ENCODE data around the gene FGFBP3.

FGFBP3 gene, protein sequence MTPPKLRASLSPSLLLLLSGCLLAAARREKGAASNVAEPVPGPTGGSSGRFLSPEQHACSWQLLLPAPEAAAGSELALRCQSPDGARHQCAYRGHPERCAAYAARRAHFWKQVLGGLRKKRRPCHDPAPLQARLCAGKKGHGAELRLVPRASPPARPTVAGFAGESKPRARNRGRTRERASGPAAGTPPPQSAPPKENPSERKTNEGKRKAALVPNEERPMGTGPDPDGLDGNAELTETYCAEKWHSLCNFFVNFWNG

GRCh38 chr10:91909117-91909677 lies at the start of gene FGFBP3:
TSS of gene FGFBP3 (minus strand) at chr10:91909486. CDS start at chr10:91908969, 517 bp downstream.
- DNase-seq, result peak; percentile 41

GRCh38 chr10:91957091-91957490 lies 47.8 kb upstream of the FGFBP3 start:
- DNase-seq, result no peak

DNA sequence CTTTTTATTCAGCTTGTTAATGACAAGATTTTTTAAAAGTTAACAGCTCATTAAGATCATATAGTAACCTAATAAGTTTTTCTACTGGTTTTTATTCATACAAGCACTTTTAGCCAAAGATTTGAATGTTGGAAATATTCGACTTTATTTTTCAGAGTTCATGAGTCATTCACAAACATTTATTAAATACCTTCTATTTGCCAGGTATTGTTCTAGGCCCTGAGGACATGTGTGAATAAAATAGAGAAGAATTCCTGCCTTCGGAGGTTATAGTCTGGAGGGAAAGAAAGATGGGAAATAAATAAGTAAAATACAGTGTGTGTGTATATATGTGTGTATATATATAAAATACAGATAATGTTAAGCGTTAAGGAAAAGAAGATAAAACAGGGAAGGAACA lies 45.8 kb upstream of the FGFBP3 start:
- DNase-seq, result no peak

DNA sequence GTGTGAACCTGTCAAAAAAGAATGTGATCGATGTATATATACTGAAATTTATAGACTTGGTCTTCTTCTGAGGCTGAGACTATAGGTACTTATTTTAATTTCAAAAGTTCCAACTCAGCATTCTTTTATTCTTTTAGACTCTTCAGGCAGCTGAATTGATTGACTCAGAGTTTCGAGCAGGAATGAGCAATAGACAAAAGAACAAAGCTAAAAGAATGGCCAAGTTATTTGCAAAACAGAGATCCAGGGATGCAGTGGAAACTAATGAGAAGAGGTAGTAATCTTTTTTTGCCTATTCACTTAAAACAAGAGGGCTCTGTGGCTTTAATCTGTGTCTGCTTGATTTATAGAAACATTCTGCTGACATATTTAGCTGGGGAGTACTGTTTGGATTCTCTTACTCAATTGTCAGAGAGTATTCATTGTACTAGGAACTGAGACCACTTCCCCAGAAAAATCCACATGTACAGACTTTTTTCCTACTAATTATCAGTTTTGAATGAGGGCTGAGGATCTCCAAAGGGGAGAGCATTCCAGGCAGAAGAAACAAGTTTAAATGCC lies 44.4 kb upstream of the FGFBP3 start:
- no peak for DNase-seq

- no peak for DNase-seq
Observed at GRCh38 chr10:91944880-91945630, 35.8 kb upstream of the FGFBP3 start.

- no peak for DNase-seq
Observed at GRCh38 chr10:91941426-91941825, 32.1 kb upstream of the FGFBP3 start.

- no peak for DNase-seq
Observed at GRCh38 chr10:91939653-91940052, 30.4 kb upstream of the FGFBP3 start.

DNA sequence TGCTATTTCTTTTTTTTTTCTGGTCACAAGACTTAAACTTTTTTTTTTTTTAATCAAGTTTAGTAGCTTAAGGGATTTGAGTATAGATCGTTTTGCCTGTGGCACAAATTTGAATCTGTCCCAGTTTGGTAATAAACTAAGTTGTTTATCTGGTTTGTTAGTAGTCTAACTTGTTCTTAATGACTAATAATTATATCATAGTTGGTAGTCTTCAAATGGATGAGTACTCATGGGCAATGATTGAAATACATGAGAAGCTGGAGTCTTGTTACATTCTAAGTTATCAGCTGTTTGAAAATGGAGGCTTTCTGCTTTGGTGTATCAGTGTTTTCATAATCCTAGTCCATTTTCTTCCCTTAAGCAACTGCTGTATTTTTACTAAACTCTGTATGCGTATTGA lies 26.6 kb upstream of the FGFBP3 start:
- DNase-seq, result no peak

GRCh38 chr10:91932737-91933136 lies 23.5 kb upstream of the FGFBP3 start:
- DNase-seq, result no peak

GRCh38 chr10:91931526-91932190 lies 22.4 kb upstream of the FGFBP3 start:
- DNase-seq, result no peak

GRCh38 chr10:91930939-91931338 lies 21.7 kb upstream of the FGFBP3 start:
- no peak for DNase-seq

DNA sequence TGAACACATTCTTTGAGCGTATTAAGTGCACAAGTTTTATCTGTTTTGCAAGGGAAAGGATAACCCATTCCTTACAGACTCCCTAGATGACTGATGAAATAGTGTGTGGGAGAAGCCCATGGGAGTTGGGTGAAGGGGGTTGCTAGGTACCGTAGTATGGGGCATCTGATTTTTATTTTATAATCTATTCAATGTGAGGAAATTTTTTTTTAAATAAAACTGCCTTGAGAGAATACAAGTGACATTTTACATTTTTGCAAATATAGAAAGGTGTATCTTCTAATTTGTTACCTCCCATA lies 15.7 kb upstream of the FGFBP3 start:
- DNase-seq, result no peak

- no peak for DNase-seq
Observed at GRCh38 chr10:91924212-91925021, 15.1 kb upstream of the FGFBP3 start.

GRCh38 chr10:91923371-91924211 lies 14.3 kb upstream of the FGFBP3 start, which contains the start of gene BTAF1:
TSS of gene BTAF1 (plus strand) at chr10:91923770. CDS start at chr10:91924077, 307 bp downstream.
- DNase-seq, result peak; percentile 93

GRCh38 chr10:91919651-91920050 lies 10.4 kb upstream of the FGFBP3 start:
- no peak for DNase-seq

DNA sequence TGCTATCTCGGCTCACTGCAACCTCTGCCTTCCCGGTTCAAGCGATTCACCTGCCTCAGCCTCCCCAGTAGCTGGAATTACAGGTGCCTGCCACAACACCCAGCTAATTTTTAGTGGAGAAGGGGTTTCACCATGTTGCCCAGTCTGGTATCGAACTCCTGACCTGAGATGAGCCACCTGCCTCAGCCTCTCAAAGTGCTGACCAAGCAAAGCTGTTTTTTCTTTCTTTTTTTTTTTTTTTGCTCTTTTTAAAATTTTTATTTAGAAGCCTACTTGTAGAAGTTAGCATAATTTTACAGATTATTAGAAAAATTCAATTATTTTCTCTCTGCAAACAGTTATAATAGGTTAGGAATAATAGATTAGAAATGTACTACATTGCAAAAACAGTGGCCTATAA lies 1.2 kb upstream of the FGFBP3 start:
- no peak for DNase-seq

DNA sequence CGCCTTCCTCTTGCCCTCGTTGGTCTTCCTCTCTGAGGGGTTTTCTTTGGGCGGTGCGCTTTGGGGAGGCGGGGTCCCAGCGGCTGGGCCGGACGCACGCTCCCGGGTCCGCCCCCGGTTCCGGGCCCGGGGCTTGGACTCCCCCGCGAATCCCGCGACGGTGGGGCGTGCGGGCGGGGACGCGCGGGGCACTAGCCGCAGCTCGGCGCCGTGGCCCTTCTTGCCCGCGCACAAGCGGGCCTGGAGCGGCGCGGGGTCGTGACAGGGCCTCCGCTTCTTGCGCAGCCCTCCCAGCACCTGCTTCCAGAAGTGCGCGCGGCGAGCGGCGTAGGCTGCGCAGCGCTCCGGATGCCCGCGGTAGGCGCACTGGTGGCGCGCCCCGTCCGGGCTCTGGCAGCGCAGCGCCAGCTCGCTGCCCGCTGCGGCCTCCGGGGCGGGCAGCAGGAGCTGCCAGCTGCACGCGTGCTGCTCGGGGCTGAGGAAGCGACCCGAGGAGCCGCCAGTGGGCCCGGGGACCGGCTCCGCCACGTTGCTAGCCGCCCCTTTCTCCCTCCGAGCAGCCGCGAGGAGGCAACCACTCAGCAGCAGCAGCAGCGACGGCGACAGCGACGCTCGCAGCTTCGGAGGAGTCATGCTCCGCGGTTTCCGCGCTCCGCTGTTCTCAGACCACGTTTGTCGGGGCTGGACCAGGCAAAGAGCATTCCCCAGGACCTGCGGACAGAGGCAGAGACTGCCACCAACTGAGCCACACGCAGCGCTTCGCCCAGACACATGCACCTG lies 759 bp downstream of the FGFBP3 start:
- DNase-seq, result peak; percentile 88

- peak; percentile 14 for DNase-seq
Observed at GRCh38 chr10:91907914-91908336, 1.4 kb downstream of the FGFBP3 start.

DNA sequence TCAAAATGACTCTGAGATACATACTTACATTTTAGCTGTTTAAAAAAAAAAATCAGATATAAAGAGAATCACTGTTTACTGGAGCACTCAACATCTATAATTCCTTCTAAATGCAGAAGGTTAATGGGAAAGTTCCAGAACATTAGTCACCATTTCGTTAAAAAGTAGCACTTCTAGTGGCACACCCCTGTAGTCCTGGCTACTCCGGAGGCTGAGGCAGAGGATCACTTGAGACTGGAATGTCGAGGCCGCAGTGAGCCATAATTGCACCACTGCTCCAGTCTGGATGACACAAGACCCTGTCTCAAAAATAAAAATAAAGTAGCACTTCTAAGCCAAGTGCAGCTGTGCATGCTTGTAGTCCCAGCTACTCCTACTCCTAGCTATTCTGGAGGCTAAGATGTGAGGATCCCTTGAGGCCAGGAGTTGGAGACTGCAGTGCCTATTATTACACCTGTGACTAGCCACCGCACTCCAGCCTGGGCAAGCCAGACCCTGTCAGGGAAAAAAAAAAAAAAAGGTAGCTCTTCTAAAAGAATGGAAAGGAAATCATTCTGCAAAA lies 2.2 kb downstream of the FGFBP3 start:
- no peak for DNase-seq
